Measurements from ENCODE around the gene ACTMAP. TPM values are rescaled to one million over a fixed set of nuclear protein-coding genes. Genes with fewer than 3 reads are reported as not detected.

Gene ACTMAP
- total RNA-seq, 4 donors from 2014 or later = 1.3 to 8.3 (median 4.5) TPM

GRCh38 chr19:40791996-40792395 is 41.7 kb upstream of the ACTMAP start:
- no peak for TF ChIP-seq CTCF (IDR thresholded peaks at IDR 0.05; ENCODE audit: low read depth)

DNA sequence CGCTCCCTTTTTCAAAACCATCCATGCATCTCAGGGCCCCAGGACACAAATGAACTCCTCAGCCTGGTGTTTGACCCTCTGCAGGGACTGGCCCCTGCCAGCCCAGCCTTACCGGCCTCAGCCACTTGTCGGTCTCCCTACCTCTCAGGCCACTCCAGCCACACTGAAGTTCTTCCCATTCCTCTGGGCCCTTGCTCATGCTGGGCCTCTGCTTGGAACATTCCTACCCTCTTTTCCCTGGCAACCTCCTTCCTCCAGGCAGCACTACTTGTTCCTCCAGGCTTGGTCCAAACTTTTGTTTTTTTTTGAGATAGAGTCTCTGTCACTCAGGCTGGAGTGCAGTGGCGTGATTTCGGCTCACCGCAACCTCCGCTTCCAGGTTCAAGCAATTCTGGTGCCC is 41.1 kb upstream of the ACTMAP start:
- no peak for TF ChIP-seq CTCF (IDR thresholded peaks at IDR 0.05; ENCODE audit: low read depth)

DNA sequence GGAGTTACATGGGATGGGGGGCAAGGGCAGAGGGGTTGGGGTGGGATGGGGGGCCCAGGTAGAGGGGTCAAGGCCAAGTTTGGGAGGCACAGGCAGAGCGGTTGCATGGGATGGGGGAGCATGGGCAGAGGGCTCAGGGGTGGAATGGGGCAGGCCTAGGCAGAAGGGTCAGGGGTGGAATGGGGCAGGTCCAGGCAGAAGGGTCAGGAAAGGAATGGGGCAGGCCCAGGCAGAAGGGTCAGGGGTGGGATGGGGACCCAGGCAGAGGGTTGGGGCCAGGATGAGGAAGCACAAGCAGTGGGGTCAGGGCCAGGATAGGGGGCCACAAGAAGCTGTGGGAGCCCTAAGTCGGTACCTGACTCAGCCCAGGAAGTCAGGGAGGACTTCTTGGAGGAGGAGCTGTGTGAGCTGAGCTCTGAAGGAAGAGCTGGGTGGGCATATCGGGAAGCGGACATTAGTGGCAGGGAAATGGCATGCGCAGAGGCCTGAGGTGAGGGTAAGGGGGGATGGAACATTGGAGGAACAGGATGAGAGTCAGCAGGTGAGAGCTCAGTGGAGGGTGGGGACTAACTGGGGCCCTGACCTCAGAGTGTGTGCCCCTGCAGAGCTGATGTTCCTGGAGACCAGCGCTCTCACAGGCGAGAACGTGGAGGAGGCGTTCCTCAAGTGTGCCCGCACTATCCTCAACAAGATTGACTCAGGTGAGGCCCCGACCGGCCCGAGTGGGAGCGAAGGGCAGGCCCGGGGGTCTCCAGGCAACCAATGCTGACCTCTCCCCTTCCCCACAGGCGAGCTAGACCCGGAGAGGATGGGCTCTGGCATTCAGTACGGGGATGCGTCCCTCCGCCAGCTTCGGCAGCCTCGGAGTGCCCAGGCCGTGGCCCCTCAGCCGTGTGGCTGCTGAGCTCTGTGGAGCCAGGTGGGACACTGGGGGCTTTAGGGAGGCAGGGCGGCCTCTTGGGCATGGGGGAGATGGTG is 36.1 kb upstream of the ACTMAP start:
- no peak for TF ChIP-seq CTCF (IDR thresholded peaks at IDR 0.05; ENCODE audit: low read depth)

- TF ChIP-seq CTCF (IDR thresholded peaks at IDR 0.05; ENCODE audit: low read depth) = no peak
These were observed 35.2 kb upstream of the ACTMAP start for GRCh38 chr19:40785526-40785925.

DNA sequence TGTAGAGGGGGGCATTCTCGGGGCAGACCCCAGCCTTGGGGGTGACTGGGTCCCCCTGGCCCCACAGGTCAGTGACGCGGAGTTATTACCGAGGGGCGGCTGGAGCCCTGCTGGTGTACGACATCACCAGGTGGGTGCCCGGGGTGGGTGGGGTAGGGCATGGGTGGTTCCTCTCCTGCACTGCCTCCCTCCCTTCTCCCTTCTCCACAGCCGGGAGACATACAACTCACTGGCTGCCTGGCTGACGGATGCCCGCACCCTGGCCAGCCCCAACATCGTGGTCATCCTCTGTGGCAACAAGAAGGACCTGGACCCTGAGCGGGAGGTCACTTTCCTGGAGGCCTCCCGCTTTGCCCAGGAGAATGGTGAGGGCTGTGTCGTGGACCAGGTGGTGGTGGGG is 33.4 kb upstream of the ACTMAP start:
- no peak for TF ChIP-seq CTCF (IDR thresholded peaks at IDR 0.05; ENCODE audit: low read depth)

DNA sequence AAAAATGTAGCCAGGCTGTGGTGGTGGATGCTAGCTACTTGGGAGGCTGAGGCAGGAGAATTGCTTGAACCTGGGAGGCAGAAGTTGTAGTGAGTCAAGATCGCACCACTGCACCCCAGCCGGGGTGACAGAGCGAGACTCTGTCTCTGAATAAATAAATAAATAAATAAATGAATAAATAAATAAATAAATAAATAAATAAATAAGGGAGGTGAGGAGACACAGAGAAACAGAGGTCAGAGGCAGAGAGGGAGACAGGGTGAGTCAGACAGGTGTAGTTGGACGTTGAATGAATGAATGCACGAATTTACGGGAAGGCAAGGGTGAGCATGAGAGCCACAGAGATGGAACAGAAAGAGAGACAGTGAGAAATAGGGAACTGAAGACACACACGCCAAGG is 30.9 kb upstream of the ACTMAP start:
- TF ChIP-seq CTCF (IDR thresholded peaks at IDR 0.05; ENCODE audit: low read depth) = no peak

DNA sequence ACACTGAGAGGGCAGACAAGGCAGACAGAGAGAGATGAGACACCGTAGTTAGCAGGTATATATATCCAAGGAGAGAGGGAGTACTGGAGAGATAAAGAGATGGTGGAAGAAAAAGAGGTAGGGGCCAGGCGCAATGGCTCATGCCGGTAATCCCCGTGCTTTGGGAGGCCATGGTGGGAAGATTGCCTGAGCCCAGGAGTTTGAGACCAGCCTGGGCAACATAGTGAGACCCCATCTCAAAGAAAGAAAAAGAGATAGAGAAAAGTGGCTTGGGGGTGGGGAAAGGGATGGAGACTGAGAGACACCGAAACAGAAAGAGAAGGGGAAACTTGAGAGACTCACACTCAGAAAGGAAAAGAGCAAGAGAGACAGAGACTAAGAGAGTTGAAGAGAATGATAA is 30.3 kb upstream of the ACTMAP start:
- TF ChIP-seq CTCF (IDR thresholded peaks at IDR 0.05; ENCODE audit: low read depth) = no peak
